Measurements from ENCODE around the gene TAF10.
A peak's percentile ranks its signal among the peaks of the same experiment; 100 is the strongest.

Gene TAF10

DNA sequence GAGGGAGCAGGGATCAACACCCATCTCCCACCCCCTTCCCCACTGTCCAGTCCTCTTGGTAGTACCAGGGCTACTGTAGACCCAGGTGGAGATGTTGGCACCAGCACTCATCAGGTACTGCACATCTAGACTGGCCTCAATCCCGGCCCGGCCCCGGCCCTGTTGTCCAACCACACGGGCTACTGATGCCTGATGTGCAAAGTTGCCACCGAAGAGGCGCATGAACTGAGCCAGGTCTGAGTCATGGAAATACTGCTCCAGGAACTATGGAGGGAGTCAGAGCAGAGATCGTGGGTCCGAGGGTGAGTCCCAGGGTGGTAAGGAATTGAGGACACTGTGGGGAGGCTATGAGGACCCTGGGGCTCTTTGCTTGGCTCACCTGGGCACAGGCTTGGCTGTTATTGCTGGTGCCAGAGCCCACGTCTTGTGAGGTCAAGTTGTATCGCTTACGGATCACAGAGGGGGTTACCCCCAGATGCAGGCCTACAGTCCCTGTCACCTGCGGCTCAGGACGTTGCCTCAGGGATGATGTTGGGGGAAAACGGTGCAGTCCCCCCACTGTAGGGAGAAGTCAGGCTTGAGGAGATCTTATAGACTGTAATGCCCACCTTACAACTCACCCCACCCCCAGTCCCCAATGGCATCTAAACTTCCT lies 4.7 kb upstream of the TAF10 start:
- no peak for DNase-seq (ENCODE audit: low read depth)
- TF ChIP-seq, protein P1, sequence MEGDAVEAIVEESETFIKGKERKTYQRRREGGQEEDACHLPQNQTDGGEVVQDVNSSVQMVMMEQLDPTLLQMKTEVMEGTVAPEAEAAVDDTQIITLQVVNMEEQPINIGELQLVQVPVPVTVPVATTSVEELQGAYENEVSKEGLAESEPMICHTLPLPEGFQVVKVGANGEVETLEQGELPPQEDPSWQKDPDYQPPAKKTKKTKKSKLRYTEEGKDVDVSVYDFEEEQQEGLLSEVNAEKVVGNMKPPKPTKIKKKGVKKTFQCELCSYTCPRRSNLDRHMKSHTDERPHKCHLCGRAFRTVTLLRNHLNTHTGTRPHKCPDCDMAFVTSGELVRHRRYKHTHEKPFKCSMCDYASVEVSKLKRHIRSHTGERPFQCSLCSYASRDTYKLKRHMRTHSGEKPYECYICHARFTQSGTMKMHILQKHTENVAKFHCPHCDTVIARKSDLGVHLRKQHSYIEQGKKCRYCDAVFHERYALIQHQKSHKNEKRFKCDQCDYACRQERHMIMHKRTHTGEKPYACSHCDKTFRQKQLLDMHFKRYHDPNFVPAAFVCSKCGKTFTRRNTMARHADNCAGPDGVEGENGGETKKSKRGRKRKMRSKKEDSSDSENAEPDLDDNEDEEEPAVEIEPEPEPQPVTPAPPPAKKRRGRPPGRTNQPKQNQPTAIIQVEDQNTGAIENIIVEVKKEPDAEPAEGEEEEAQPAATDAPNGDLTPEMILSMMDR (conservative IDR thresholded peaks at IDR 0.05; ENCODE audit: control insufficient read depth, insufficient read depth, low read depth, low read length): no peak

DNA sequence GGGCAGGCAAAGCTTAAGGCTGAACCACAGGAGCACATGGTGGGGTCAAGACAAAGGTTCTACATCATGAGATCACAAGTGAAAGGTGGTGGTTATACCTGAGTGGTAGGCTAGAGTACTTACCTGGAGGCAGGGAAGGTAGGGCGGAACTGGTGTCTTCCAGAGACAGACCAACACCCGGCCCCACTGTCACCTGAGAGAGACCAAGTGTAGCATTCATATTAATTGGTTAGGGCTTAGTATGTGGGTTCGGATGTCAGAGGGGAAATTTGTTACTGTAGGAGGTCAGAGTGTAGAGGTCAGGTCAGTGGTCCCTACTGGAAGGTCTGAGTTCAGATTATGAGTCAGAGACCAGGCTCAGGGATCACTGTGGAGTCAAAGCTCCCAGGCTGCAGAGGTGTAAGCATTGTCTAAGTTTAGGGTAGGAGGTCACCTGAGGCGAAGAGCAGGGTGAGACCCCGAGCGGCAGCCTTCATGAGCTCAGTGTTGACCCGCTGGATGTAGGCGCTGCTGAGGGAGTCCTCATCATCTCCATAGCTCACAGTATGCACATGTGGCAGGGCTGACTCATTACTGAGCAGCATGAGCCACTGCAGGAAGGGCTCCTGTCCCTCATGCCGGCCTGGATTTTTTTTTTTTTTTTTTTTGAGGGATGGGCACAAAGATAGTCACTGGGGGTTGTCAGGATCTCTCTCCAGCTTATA lies 4.0 kb upstream of the TAF10 start:
- DNase-seq (ENCODE audit: low read depth): peak; percentile 65
- TF ChIP-seq, protein P1 (conservative IDR thresholded peaks at IDR 0.05; ENCODE audit: control insufficient read depth, insufficient read depth, low read depth, low read length): no peak

More for the DNA sequence above, 4.7 kb upstream of the TAF10 start:
- no peak overlapping the region for H3K4me3 ChIP-seq (ENCODE audit: control insufficient read depth, low read depth, low read length)

DNA sequence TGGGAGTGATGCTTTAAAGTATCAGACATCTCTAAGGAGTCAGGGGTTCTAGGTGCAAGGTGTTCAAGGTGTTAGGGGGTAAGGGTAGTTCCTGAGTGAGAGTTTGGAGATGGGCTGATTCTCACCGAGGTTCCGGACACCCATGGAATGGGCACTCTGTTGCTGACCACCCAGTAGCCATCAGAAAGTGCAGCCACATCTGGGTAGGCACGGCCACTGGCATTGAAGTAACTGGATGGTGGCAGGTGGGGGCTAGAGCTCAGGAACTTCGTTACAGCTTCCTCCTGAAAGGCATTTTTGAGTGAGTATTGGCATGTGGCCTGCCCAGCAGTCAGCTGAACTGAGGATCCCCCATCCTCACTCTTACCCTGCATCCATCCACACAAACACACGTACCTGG lies 3.0 kb upstream of the TAF10 start:
- no peak overlapping the region for H3K4me3 ChIP-seq (ENCODE audit: control insufficient read depth, low read depth, low read length)
- TF ChIP-seq, protein P1 (conservative IDR thresholded peaks at IDR 0.05; ENCODE audit: control insufficient read depth, insufficient read depth, low read depth, low read length): no peak
- DNase-seq (ENCODE audit: low read depth): no peak

More for the DNA sequence above, 4.0 kb upstream of the TAF10 start:
- no peak overlapping the region for H3K4me3 ChIP-seq (ENCODE audit: control insufficient read depth, low read depth, low read length)

DNA sequence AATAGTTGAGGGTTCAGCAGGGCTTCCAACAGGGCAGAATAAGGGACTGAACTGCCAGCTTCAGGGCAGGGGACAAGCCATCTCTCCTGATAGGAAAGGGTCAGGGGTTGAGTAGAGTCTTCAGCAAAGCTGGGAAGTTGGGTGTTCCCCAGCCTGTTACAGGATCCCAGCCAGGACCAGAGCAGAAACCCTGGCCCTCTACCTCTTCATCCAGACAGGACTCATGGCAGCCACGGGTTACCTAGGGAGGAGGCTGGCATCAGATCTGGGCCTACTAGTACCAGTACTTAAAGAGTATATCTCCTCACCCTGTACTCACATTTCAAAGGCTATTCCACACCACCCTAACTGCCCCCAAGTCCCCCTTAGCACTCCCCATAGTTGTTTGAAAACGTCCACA lies 2.4 kb upstream of the TAF10 start:
- TF ChIP-seq, protein P1 (conservative IDR thresholded peaks at IDR 0.05; ENCODE audit: control insufficient read depth, insufficient read depth, low read depth, low read length): no peak
- no peak overlapping the region for H3K4me3 ChIP-seq (ENCODE audit: control insufficient read depth, low read depth, low read length)
- DNase-seq (ENCODE audit: low read depth): no peak

DNA sequence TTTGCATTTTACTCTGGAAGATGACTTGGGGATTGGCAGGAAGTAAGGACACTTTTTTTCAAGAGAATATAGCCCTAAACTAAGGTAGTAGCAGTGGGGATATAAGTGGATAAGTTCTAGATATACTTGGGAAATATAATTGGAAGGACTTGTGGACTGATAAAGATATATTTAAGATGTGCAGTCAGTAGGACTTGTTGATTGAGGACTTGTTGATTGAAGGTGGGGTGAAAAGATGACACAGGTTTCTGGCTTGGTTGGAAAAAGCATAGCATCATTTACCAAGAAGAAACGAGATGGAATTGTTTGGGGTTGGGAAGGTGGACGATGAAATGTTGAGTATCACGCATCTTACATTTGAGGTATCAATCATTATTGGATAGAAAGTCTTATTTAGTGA lies 1.5 kb upstream of the TAF10 start:
- H3K4me3 ChIP-seq (ENCODE audit: control insufficient read depth, low read depth, low read length): no peak overlapping the region
- TF ChIP-seq, protein P1 (conservative IDR thresholded peaks at IDR 0.05; ENCODE audit: control insufficient read depth, insufficient read depth, low read depth, low read length): no peak
- DNase-seq (ENCODE audit: low read depth): no peak

DNA sequence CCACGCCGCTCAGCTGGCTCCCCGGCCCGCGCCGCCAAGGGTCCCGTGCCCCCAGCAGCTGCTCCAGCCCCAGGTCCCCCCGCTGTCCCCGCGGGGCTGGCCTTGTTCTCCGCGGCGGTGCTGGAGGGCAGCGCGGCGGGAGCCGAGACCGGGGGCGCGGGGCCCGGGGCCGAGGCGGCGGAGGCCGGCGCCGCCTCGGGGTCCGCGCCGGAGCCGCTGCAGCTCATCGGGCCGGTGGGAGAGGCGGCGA lies 128 bp downstream of the TAF10 start:
- DNase-seq (ENCODE audit: low read depth): no peak
- TF ChIP-seq, protein P1 (conservative IDR thresholded peaks at IDR 0.05; ENCODE audit: control insufficient read depth, insufficient read depth, low read depth, low read length): no peak
- peak overlapping the region; percentile 67 for H3K4me3 ChIP-seq (ENCODE audit: control insufficient read depth, low read depth, low read length)
